Fibroblast of lung (primary cell): ENCODE results near the gene ALOX12. TPM values are rescaled to one million over a fixed set of nuclear protein-coding genes. Genes with fewer than 3 reads are reported as not detected.
"Not testable (repeated sequence)": the region's sequence is repeated elsewhere in the genome, so short reads cannot be mapped to it uniquely, and the experiment has no call there.

Source experiments
- DNase-seq, 2 donors: peaks; one replicate each; pipeline versions ENCODE4 v3.0.0 to v3.0.0-alpha.2; 2010; ENCODE audit warnings: low read depth in 2 of 2
- H2AFZ ChIP-seq: 2 replicates; pipeline ENCODE4 v1.5.1; 2012; ENCODE audit warnings: low read length, control low read depth, inconsistent platforms
- H3K27ac ChIP-seq: 2 replicates; pipeline ENCODE4 v1.5.1; 2011; ENCODE audit warnings: low read length, control low read depth; ENCODE audit not compliant: insufficient read depth
- H3K27me3 ChIP-seq: 2 replicates; pipeline ENCODE4 v1.5.1; 2011; ENCODE audit warnings: mild to moderate bottlenecking, low read length; ENCODE audit not compliant: control insufficient read depth, insufficient read depth
- H3K36me3 ChIP-seq: 2 replicates; pipeline ENCODE4 v1.5.1; 2011; ENCODE audit warnings: low read length; ENCODE audit not compliant: control insufficient read depth, insufficient read depth
- H3K4me1 ChIP-seq: 2 replicates; pipeline ENCODE4 v1.5.1; 2011; ENCODE audit warnings: low read length; ENCODE audit not compliant: control insufficient read depth, insufficient read depth; ENCODE audit errors: extremely low read depth
- H3K4me2 ChIP-seq: 2 replicates; pipeline ENCODE4 v1.5.1; 2011; ENCODE audit warnings: low read length, control low read depth; ENCODE audit not compliant: insufficient read depth; ENCODE audit errors: extremely low read depth
- H3K4me3 ChIP-seq, 4 experiments: fragments of 200-600 bp in 1 of 4; sonication (generic) in 1 of 4; replicated peaks in 1 of 4; 2 replicates each; pipeline ENCODE4 v1.5.1; 2011 to 2016; ENCODE audit warnings: low read length in 4 of 4, low read depth in 3 of 4, mild to moderate bottlenecking in 3 of 4, control low read depth in 2 of 4, inconsistent platforms in 1 of 4, mixed read lengths in 1 of 4; ENCODE audit not compliant: insufficient read depth in 1 of 4; ENCODE audit errors: control extremely low read depth in 1 of 4
- H3K79me2 ChIP-seq: 2 replicates; pipeline ENCODE4 v1.5.1; 2012; ENCODE audit warnings: mild to moderate bottlenecking, low read length, inconsistent platforms; ENCODE audit not compliant: control insufficient read depth, insufficient read depth
- H3K9ac ChIP-seq: 2 replicates; pipeline ENCODE4 v1.5.1; 2011; ENCODE audit warnings: mild to moderate bottlenecking, low read length, control low read depth; ENCODE audit not compliant: insufficient read depth
- H3K9me3 ChIP-seq: 2 replicates; pipeline ENCODE4 v1.5.1; 2012; ENCODE audit warnings: low read depth, low read length; ENCODE audit not compliant: control insufficient read depth, insufficient read depth
- H4K20me1 ChIP-seq: 2 replicates; pipeline ENCODE4 v1.5.1; 2011; ENCODE audit warnings: low read length; ENCODE audit not compliant: control insufficient read depth, insufficient read depth; ENCODE audit errors: extremely low read depth
- CTCF ChIP-seq, 2 donors: IDR thresholded peaks in 1 of 2; conservative IDR thresholded peaks in 1 of 2; 1 replicate in 1 of 2; 2 replicates in 1 of 2; pipeline ENCODE4 v1.5.1; 2011 to 2012; ENCODE audit warnings: low read length in 2 of 2, control low read depth in 1 of 2, inconsistent platforms in 1 of 2, low read depth in 1 of 2, mild to moderate bottlenecking in 1 of 2
- EZH2 ChIP-seq: IDR thresholded peaks from 2 replicates; pipeline ENCODE4 v1.5.1; 2012; ENCODE audit warnings: low read length, control low read depth, mild to moderate bottlenecking; ENCODE audit errors: missing control alignments
- polyA plus RNA-seq, 2 donors: library from polyadenylated mRNA; depleted of rRNA in 1 of 2; stranded (reverse) in 1 of 2; unstranded in 1 of 2; fragments of >200 nt; gene quantifications; 2 replicates each; pipeline ENCODE4 v1.2.1, GENCODE V29; 2011 to 2012; ENCODE audit warnings: missing spikeins in 1 of 2
- total RNA-seq: library from RNA; depleted of rRNA; stranded (reverse); fragments of >200 nt; gene quantifications from 2 replicates; pipeline ENCODE4 v1.2.1, GENCODE V29; 2014

Gene ALOX12
- total and polyA plus RNA-seq, 2 donors (not counting 1 experiment from before 2014, with no cell fraction given) = 0.06 to 0.17 TPM

- Histone ChIP-seq H3K9ac (no peak overlapping the region), H3K27ac (no peak overlapping the region), H3K27me3 (peaks cover 18% of the 10 kb centered on the region), H3K79me2 (no peaks in the 10 kb centered on the region), H3K4me1 (peaks cover 3% of the 10 kb centered on the region), H4K20me1 (no peaks in the 10 kb centered on the region), H3K4me3 (no peak overlapping the region), H2AFZ (no peak overlapping the region), H3K4me2 (peak overlapping the region; percentile 0), H3K36me3 (no peaks in the 10 kb centered on the region), H3K9me3 (no peaks in the 10 kb centered on the region)
- DNase-seq = peak; percentile 71 to 90
- no peak for TF ChIP-seq EZH2
- TF ChIP-seq CTCF (conservative IDR thresholded peaks at IDR 0.05 in 1 of 2, IDR thresholded peaks at IDR 0.05 in 1 of 2; ENCODE audit: low read depth in 1 of 2, low read length in 2 of 2) = peak; percentile 77
These were observed 49.8 kb downstream of the ALOX12 start for GRCh38 chr17:7045492-7046126.

DNA sequence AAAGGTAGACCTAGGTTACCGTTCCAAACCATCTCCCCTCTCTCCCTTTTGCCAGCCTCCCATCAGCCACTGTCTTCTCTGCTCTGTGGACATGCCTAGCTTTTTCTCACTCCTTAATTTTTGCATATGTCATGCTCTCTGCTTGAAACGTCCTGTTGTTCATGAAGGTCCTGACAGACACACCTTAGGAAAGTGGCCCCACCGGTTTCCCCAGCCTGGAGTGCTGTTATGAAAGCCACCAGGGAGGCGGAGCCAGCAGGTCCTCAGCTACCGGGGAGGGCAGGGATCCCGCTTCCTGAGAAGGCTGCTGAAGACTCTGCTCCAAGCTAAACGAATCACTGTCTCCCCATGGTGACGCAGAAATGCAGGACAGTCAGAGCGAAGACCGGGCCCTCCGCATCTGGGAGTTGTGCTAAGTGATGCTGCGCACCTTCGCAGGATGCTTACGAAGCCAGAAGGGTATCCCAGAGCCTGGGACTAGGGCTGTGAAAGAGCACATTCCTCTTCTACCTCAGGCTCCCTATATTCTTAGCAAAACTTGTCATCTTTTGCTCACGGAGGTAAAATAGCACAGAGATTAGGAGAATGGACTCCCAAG is 50.4 kb downstream of the ALOX12 start:
- DNase-seq = no peak
- Histone ChIP-seq H3K9me3 (no peaks in the 10 kb centered on the region), H3K9ac (no peak overlapping the region), H3K27me3 (peaks cover 18% of the 10 kb centered on the region), H3K4me2 (peak overlapping the region; percentile 0), H3K36me3 (no peaks in the 10 kb centered on the region), H3K27ac (no peak overlapping the region), H2AFZ (peak overlapping the region; percentile 22), H3K4me3 (no peak overlapping the region), H4K20me1 (no peaks in the 10 kb centered on the region), H3K79me2 (no peaks in the 10 kb centered on the region), H3K4me1 (peaks cover 3% of the 10 kb centered on the region)
- TF ChIP-seq EZH2 = no peak
- no peak for TF ChIP-seq CTCF (conservative IDR thresholded peaks at IDR 0.05 in 1 of 2, IDR thresholded peaks at IDR 0.05 in 1 of 2; ENCODE audit: low read depth in 1 of 2, low read length in 2 of 2)

DNA sequence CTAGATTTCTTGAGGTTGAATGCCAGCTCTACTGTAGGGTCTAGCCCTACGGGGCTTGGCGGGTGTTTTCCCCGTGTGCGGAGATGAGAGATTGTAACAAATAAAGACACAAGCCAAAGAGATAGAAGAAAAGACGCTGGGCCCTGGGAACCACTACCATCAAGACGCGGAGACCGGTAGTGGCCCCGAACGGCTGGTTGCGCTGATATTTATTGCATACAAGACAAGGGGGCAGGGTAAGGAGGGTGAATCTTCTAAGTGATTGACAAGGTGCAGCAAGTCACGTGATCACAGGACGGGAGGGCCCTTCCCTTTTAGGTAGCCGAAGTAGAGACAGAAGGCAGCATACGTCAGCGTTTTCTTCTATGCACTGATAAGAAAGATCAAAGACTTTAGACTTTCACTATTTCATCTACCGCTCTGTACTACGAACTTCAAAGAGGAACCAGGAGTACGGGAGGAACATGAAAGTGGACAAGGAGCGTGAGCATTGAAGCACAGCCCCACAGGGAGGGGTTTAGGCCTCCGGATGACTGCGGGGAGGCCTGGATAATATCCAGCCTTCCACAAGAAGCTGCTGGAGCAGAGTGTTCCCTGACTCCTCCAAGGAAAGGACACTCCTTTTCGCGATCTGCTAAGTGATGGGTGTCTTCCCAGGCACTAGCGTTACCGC is 51.0 kb downstream of the ALOX12 start:
- DNase-seq, H3K4me1 ChIP-seq, H4K20me1 ChIP-seq, H3K27ac ChIP-seq, H3K36me3 ChIP-seq, H3K9me3 ChIP-seq, H3K79me2 ChIP-seq, H3K9ac ChIP-seq: not testable (repeated sequence)
- Histone ChIP-seq H2AFZ (peak overlapping the region; percentile 22), H3K4me2 (peak overlapping the region; percentile 0), H3K27me3 (peaks cover 18% of the 10 kb centered on the region), H3K4me3 (peak overlapping the region in 2 of 4 experiments; percentile 2 to 31)
